KMS-11 (cell line): Measurements from ENCODE around the gene TMEM134.

Source experiments
- H2AFZ ChIP-seq: fragments of 200-600 bp; sonication (generic); 2 replicates; pipeline ENCODE4 v1.6.1; 2016; ENCODE audit warnings: antibody characterized with exemption, mixed run types, low read depth
- H3K27ac ChIP-seq: fragments of 200-600 bp; sonication (generic); 2 replicates; pipeline ENCODE4 v1.6.1; 2016; ENCODE audit warnings: mild to moderate bottlenecking, mixed run types
- H3K27me3 ChIP-seq: fragments of 200-600 bp; sonication (generic); 2 replicates; pipeline ENCODE4 v1.6.1; 2017; ENCODE audit warnings: mild to moderate bottlenecking, low read depth, mixed run types, moderate library complexity; ENCODE audit not compliant: insufficient read depth
- H3K36me3 ChIP-seq: fragments of 200-600 bp; sonication (generic); 2 replicates; pipeline ENCODE4 v1.6.1; 2017; ENCODE audit warnings: mild to moderate bottlenecking, mixed run types; ENCODE audit not compliant: insufficient read depth
- H3K4me1 ChIP-seq: fragments of 200-600 bp; sonication (generic); 2 replicates; pipeline ENCODE4 v1.6.1; 2016; ENCODE audit warnings: mild to moderate bottlenecking, low read depth, mixed run types; ENCODE audit not compliant: poor library complexity, severe bottlenecking
- H3K4me2 ChIP-seq: fragments of 200-600 bp; sonication (generic); 2 replicates; pipeline ENCODE4 v1.7.0; 2016; ENCODE audit warnings: mild to moderate bottlenecking, mixed run types
- H3K4me3 ChIP-seq: fragments of 200-600 bp; sonication (generic); IDR thresholded peaks from 2 replicates; pipeline ENCODE4 v1.6.1; 2017; ENCODE audit warnings: low read depth, low read length, mixed read lengths; ENCODE audit not compliant: insufficient read depth
- H3K79me2 ChIP-seq: fragments of 200-600 bp; sonication (generic); 2 replicates; pipeline ENCODE4 v1.6.1; 2016; ENCODE audit warnings: low read depth, mixed run types; ENCODE audit not compliant: insufficient read depth
- H3K9ac ChIP-seq: fragments of 200-600 bp; sonication (generic); 2 replicates; pipeline ENCODE4 v1.6.1; 2016; ENCODE audit warnings: mild to moderate bottlenecking, mixed run types
- H4K20me1 ChIP-seq: fragments of 200-600 bp; sonication (generic); 2 replicates; pipeline ENCODE4 v1.6.1; 2016; ENCODE audit warnings: mild to moderate bottlenecking, mixed run types; ENCODE audit not compliant: insufficient read depth
- CTCF ChIP-seq: fragments of 200-600 bp; sonication (generic); conservative IDR thresholded peaks from 2 replicates; pipeline ENCODE4 v1.6.1; 2017; ENCODE audit warnings: low read depth, mild to moderate bottlenecking, antibody characterized with exemption, low read length, moderate library complexity, mixed read lengths

Gene TMEM134

GRCh38 chr11:67452141-67452952 is 16.7 kb downstream of the TMEM134 start, which contains the start of gene GPR152:
GPR152 (minus strand) TSS chr11:67452729; CDS start chr11:67452724, 5 bp downstream.
- no peak within 1 kb of the TSS for H3K27ac ChIP-seq
- H3K79me2 ChIP-seq = no peaks in the 10 kb centered on the region
- H3K27me3 ChIP-seq = peaks cover 9% of the 10 kb centered on the region; the same call in 1 of the 2 replicates
- no peaks in the 10 kb centered on the region for H3K36me3 ChIP-seq
- H4K20me1 ChIP-seq = no peaks in the 10 kb centered on the region
- H3K4me1 ChIP-seq = no peaks in the 10 kb centered on the region
- no peak for TF ChIP-seq CTCF
- no peak within 1 kb of the TSS for H2AFZ ChIP-seq
- no peak within 1 kb of the TSS for H3K4me2 ChIP-seq
- no peak within 1 kb of the TSS for H3K9ac ChIP-seq
- H3K4me3 ChIP-seq = no peak within 1 kb of the TSS

GRCh38 chr11:67451658-67451976 is 17.4 kb downstream of the TMEM134 start:
- no peaks in the 10 kb centered on the region for H3K36me3 ChIP-seq
- H3K4me1 ChIP-seq = no peaks in the 10 kb centered on the region
- H3K4me3 ChIP-seq = no peak overlapping the region
- H4K20me1 ChIP-seq = no peaks in the 10 kb centered on the region
- H3K27ac ChIP-seq = no peak overlapping the region
- no peak for TF ChIP-seq CTCF
- H2AFZ ChIP-seq = no peak overlapping the region
- H3K79me2 ChIP-seq = no peaks in the 10 kb centered on the region
- peaks cover 16% of the 10 kb centered on the region for H3K27me3 ChIP-seq
- no peak overlapping the region for H3K4me2 ChIP-seq
- no peak overlapping the region for H3K9ac ChIP-seq

GRCh38 chr11:67450796-67451657 is 18.0 kb downstream of the TMEM134 start:
- Histone ChIP-seq H3K4me3 (no peak overlapping the region), H3K4me1 (no peaks in the 10 kb centered on the region), H2AFZ (no peak overlapping the region), H3K27me3 (peaks cover 20% of the 10 kb centered on the region), H4K20me1 (no peaks in the 10 kb centered on the region), H3K79me2 (no peaks in the 10 kb centered on the region), H3K4me2 (no peak overlapping the region), H3K27ac (no peak overlapping the region), H3K36me3 (no peaks in the 10 kb centered on the region), H3K9ac (no peak overlapping the region)
- no peak for TF ChIP-seq CTCF

GRCh38 chr11:67449116-67449844 is 19.8 kb downstream of the TMEM134 start:
- no peak overlapping the region for H2AFZ ChIP-seq
- H3K27me3 ChIP-seq = peaks cover 30% of the 10 kb centered on the region
- no peak overlapping the region for H3K9ac ChIP-seq
- no peak overlapping the region for H3K27ac ChIP-seq
- no peak for TF ChIP-seq CTCF
- no peak overlapping the region for H3K4me3 ChIP-seq
- H4K20me1 ChIP-seq = no peaks in the 10 kb centered on the region
- H3K79me2 ChIP-seq = no peaks in the 10 kb centered on the region
- H3K4me1 ChIP-seq = no peaks in the 10 kb centered on the region
- no peak overlapping the region for H3K4me2 ChIP-seq
- no peaks in the 10 kb centered on the region for H3K36me3 ChIP-seq
